Smooth muscle cell (in vitro differentiated cells): ENCODE measurements around the gene PXDC1. TPM values are rescaled to one million over a fixed set of nuclear protein-coding genes. Genes with fewer than 3 reads are reported as not detected.

Experiments used
- DNase-seq: peaks from one replicate; lab custom pipeline; 2025; ENCODE audit not compliant: unreplicated experiment; lab: John Stamatoyannopoulos, UW
- H2AFZ ChIP-seq: fragments of 200-600 bp; sonication (generic); 2 replicates; pipeline ENCODE4 v1.6.0; 2016; ENCODE audit warnings: antibody characterized with exemption, low read depth, mild to moderate bottlenecking
- H3F3A ChIP-seq: fragments of 200-600 bp; sonication (generic); 2 replicates; pipeline ENCODE4 v1.6.0; 2017; ENCODE audit warnings: antibody characterized with exemption, low read depth
- H3K27ac ChIP-seq: fragments of 200-600 bp; sonication (generic); 2 replicates; pipeline ENCODE4 v1.5.1; 2016; ENCODE audit warnings: low read depth, mild to moderate bottlenecking
- H3K27me3 ChIP-seq: fragments of 200-600 bp; sonication (generic); 2 replicates; pipeline ENCODE4 v1.6.1; 2016; ENCODE audit warnings: low read depth, mild to moderate bottlenecking
- H3K36me3 ChIP-seq: fragments of 200-600 bp; sonication (generic); 2 replicates; pipeline ENCODE4 v1.5.1; 2016; ENCODE audit warnings: low read depth
- H3K4me1 ChIP-seq: fragments of 200-600 bp; sonication (generic); 2 replicates; pipeline ENCODE4 v1.5.1; 2016; ENCODE audit warnings: low read depth
- H3K4me2 ChIP-seq: fragments of 200-600 bp; sonication (generic); 2 replicates; pipeline ENCODE4 v1.6.0; 2016; ENCODE audit warnings: mild to moderate bottlenecking
- H3K4me3 ChIP-seq: fragments of 200-600 bp; sonication (generic); 2 replicates; pipeline ENCODE4 v1.5.1; 2016; ENCODE audit warnings: mild to moderate bottlenecking
- H3K79me2 ChIP-seq: fragments of 200-600 bp; sonication (generic); 2 replicates; pipeline ENCODE4 v1.6.0; 2016; ENCODE audit warnings: low read depth, mild to moderate bottlenecking
- H3K9ac ChIP-seq: fragments of 200-600 bp; sonication (generic); 2 replicates; pipeline ENCODE4 v1.6.0; 2016; ENCODE audit warnings: low read depth
- H3K9me3 ChIP-seq: fragments of 200-600 bp; sonication (generic); replicated peaks from 2 replicates; pipeline ENCODE4 v1.5.1; 2016; ENCODE audit warnings: low read depth
- H4K20me1 ChIP-seq: fragments of 200-600 bp; sonication (generic); 2 replicates; pipeline ENCODE4 v1.6.0; 2016; ENCODE audit warnings: low read depth
- CTCF ChIP-seq: fragments of 200-600 bp; sonication (generic); IDR thresholded peaks from 2 replicates; pipeline ENCODE4 v1.5.1; 2017; ENCODE audit warnings: borderline replicate concordance, mild to moderate bottlenecking, antibody characterized with exemption; ENCODE audit not compliant: insufficient read depth, poor library complexity, severe bottlenecking
- WGBS: methylation state at CpG from one replicate; pipeline ENCODE4 v1.1.7; 2016; ENCODE audit warnings: low lambda C conversion rate; 5-methylcytosine and 5-hydroxymethylcytosine counted together
- polyA plus RNA-seq: library from polyadenylated mRNA; unstranded; fragments of >200 nt; fragmentation: Nextera tagmentation; extraction: Ambion mirVana; gene quantifications from 2 replicates; pipeline ENCODE4 v1.2.1, GENCODE V29; 2016
- total RNA-seq: library from RNA; depleted of rRNA; stranded (reverse); fragments of >200 nt; gene quantifications from 2 replicates; pipeline ENCODE4 v1.2.3, GENCODE V29; 2014

PXDC1 gene
- total and polyA plus RNA-seq, 2 experiments from 2014 or later: 49.1 to 78.6 TPM

- no peak overlapping the region for H3K9ac ChIP-seq
- peak overlapping the region; percentile 50 for H3K27ac ChIP-seq
- H3F3A ChIP-seq: peaks cover 4% of the 10 kb centered on the region
- no peaks in the 10 kb centered on the region for H3K79me2 ChIP-seq
- H3K36me3 ChIP-seq: no peaks in the 10 kb centered on the region
- H3K4me2 ChIP-seq: peak overlapping the region; percentile 21
- DNase-seq: no peak
- no peaks in the 10 kb centered on the region for H3K4me1 ChIP-seq
- no peak overlapping the region for H2AFZ ChIP-seq
- WGBS: 34% methylated on average over 5 of the region's 5 CpGs
- no peaks in the 10 kb centered on the region for H4K20me1 ChIP-seq
- no peaks in the 10 kb centered on the region for H3K9me3 ChIP-seq
- no peak overlapping the region for H3K4me3 ChIP-seq
- no peak for TF ChIP-seq CTCF
- no peaks in the 10 kb centered on the region for H3K27me3 ChIP-seq
Measured at GRCh38 chr6:3698021-3698420, 53.5 kb downstream of the PXDC1 start.

GRCh38 chr6:3697609-3698008 lies 53.9 kb downstream of the PXDC1 start:
- H3K4me1 ChIP-seq: no peaks in the 10 kb centered on the region
- TF ChIP-seq CTCF: no peak
- WGBS: 64% methylated on average over 1 of the region's 1 CpG
- H3F3A ChIP-seq: peaks cover 4% of the 10 kb centered on the region
- H3K9ac ChIP-seq: no peak overlapping the region
- H3K27me3 ChIP-seq: no peaks in the 10 kb centered on the region
- peak overlapping the region; percentile 50 for H3K27ac ChIP-seq
- no peaks in the 10 kb centered on the region for H3K36me3 ChIP-seq
- no peaks in the 10 kb centered on the region for H3K79me2 ChIP-seq
- peak overlapping the region; percentile 21 for H3K4me2 ChIP-seq
- no peaks in the 10 kb centered on the region for H3K9me3 ChIP-seq
- no peaks in the 10 kb centered on the region for H4K20me1 ChIP-seq
- H2AFZ ChIP-seq: no peak overlapping the region
- no peak for DNase-seq
- H3K4me3 ChIP-seq: no peak overlapping the region

GRCh38 chr6:3696525-3697088 lies 54.9 kb downstream of the PXDC1 start:
- 87% methylated on average over 5 of the region's 5 CpGs for WGBS
- Histone ChIP-seq H3K79me2 (no peaks in the 10 kb centered on the region), H3K27ac (no peak overlapping the region), H3K9me3 (no peaks in the 10 kb centered on the region), H3F3A (peaks cover 4% of the 10 kb centered on the region), H3K4me3 (no peak overlapping the region), H3K9ac (no peak overlapping the region), H2AFZ (no peak overlapping the region), H3K4me1 (no peaks in the 10 kb centered on the region), H3K36me3 (no peaks in the 10 kb centered on the region), H4K20me1 (no peaks in the 10 kb centered on the region), H3K27me3 (no peaks in the 10 kb centered on the region), H3K4me2 (no peak overlapping the region)
- no peak for TF ChIP-seq CTCF
- no peak for DNase-seq
